ENCODE measurements around the gene CRB2.

Gene CRB2

GRCh38 chr9:123411191-123411590 is 55.2 kb downstream of the CRB2 start:
- Histone ChIP-seq H3K27ac (no peak overlapping the region), H3K36me3 (ENCODE audit: insufficient read depth, low read length) (no peaks in the 10 kb centered on the region), H3K9me3 (ENCODE audit: low read depth, low read length) (no peaks in the 10 kb centered on the region), H3K9ac (ENCODE audit: insufficient read length) (no peak overlapping the region), H3K4me3 (no peak overlapping the region)
- no peak for TF ChIP-seq FOXP2 (optimal IDR thresholded peaks at IDR 0.05; ENCODE audit: control extremely low read depth, extremely low read length, insufficient read depth)
- TF ChIP-seq POLR2AphosphoS5 (IDR thresholded peaks at IDR 0.05; ENCODE audit: borderline replicate concordance, low read depth, low read length) = no peak
- no peak for TF ChIP-seq EZH2 (IDR thresholded peaks at IDR 0.05)
- no peak for DNase-seq (ENCODE audit: low read depth, low spot score)

DNA sequence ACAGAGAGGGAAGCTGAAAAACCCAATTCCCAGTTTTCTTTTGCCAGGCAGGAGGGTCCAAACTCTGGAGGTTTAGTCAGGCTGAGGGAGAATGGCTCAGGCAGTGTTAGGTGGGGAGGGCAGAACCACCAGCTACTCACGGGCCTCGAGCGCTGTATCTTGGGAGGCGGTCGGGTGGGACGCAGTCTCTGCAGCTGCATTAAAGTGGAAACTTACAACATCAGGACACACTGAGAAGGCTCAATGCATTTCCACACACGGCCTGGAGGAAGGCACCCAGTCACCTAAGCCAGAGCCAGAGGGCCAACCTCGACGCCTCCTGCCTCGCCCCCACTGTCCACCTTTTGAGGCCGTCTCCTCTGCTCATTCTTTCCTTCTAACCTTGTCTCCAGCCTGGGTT is 55.6 kb downstream of the CRB2 start:
- TF ChIP-seq FOXP2 (optimal IDR thresholded peaks at IDR 0.05; ENCODE audit: control extremely low read depth, extremely low read length, insufficient read depth) (no peak), POLR2AphosphoS5 (IDR thresholded peaks at IDR 0.05; ENCODE audit: borderline replicate concordance, low read depth, low read length) (no peak)
- DNase-seq (ENCODE audit: low read depth, low spot score) = no peak
- H3K9me3 ChIP-seq (ENCODE audit: low read depth, low read length) = no peaks in the 10 kb centered on the region
- H3K27ac ChIP-seq = no peak overlapping the region
- no peak overlapping the region for H3K4me3 ChIP-seq
- no peak overlapping the region for H3K9ac ChIP-seq (ENCODE audit: insufficient read length)
- no peaks in the 10 kb centered on the region for H3K36me3 ChIP-seq (ENCODE audit: insufficient read depth, low read length)

GRCh38 chr9:123412171-123412820 is 56.3 kb downstream of the CRB2 start:
- Histone ChIP-seq H3K9ac (ENCODE audit: insufficient read length) (no peak overlapping the region), H3K36me3 (ENCODE audit: insufficient read depth, low read length) (no peaks in the 10 kb centered on the region), H3K9me3 (ENCODE audit: low read depth, low read length) (no peaks in the 10 kb centered on the region), H3K4me3 (no peak overlapping the region), H3K27ac (no peak overlapping the region)
- TF ChIP-seq POLR2AphosphoS5 (IDR thresholded peaks at IDR 0.05; ENCODE audit: borderline replicate concordance, low read depth, low read length) = no peak
- TF ChIP-seq FOXP2 (optimal IDR thresholded peaks at IDR 0.05; ENCODE audit: control extremely low read depth, extremely low read length, insufficient read depth) = no peak
- no peak for TF ChIP-seq EZH2 (IDR thresholded peaks at IDR 0.05)
- no peak for DNase-seq (ENCODE audit: low read depth, low spot score)

DNA sequence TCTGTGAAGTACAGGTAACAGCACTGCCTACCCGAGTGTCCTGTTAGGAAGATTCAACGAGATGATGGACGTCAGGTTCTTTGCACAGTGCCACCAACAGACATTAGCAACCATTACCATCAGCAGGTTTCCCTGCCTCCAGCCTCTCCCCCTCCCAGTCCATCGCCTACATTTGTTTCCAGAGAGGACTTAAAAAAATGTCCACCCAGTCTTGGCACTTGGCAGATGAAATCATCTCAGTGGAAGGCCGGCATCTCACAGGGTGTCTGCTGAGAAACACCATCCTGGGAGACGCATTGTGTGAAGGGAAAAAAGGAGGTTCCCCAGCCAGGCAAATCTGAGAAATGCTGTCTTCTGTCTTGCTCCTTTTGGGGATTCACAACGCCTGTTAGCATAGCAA is 58.2 kb downstream of the CRB2 start:
- H3K9me3 ChIP-seq (ENCODE audit: low read depth, low read length) = no peaks in the 10 kb centered on the region
- H3K9ac ChIP-seq (ENCODE audit: insufficient read length) = no peak overlapping the region
- H3K36me3 ChIP-seq (ENCODE audit: insufficient read depth, low read length) = no peaks in the 10 kb centered on the region
- H3K27ac ChIP-seq = no peak overlapping the region
- TF ChIP-seq FOXP2 (optimal IDR thresholded peaks at IDR 0.05; ENCODE audit: control extremely low read depth, extremely low read length, insufficient read depth) (no peak), POLR2AphosphoS5 (IDR thresholded peaks at IDR 0.05; ENCODE audit: borderline replicate concordance, low read depth, low read length) (no peak), EZH2 (IDR thresholded peaks at IDR 0.05) (no peak)
- no peak overlapping the region for H3K4me3 ChIP-seq
- DNase-seq (ENCODE audit: low read depth, low spot score) = no peak

DNA sequence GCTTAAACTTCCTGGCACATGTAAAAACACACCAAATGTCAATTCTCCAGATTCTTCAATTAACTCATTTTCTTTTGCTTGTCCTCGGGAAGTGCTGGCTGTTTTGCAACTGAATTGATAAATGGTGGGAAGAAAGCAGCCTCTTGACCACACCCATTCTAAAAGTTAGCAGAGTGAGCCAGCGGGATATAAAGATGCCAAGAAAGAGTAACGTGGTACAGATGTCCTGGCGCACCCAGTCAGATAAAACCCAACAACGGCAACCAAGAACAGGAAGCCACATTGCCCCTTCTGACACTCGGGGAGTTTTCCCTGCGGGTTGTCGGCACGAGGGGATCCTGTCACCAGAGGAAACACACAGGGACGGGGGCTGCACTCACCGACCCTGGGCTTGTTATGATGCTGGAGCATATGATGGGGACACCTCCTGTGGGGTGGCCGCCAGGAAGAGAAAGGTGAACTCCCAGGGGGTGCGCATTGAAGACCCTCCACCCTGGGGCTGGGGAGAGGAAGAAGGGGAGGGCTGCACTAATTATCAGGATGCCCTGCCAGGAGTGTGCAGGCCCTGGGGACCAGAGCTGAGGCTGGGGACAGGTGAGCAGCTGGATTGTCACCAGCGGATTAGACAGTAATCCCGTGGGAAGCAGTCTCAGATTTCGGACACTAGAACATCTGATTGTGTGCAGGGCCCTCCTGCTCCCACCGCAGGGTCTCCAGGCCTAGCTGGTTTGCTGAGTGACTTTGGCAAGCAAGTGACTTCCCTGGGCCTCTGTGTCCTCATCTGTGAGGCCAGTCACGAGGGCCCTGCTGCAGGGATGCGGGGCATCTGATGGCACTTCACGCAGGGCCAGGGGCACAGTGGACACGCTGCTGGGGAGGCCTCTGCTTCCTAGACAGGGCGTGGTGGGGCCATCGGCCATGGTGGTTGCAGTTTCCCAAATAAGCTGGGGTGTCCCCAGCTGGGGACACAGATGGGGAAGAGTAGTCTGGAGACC is 59.2 kb downstream of the CRB2 start:
- no peak for DNase-seq (ENCODE audit: low read depth, low spot score)
- no peaks in the 10 kb centered on the region for H3K9me3 ChIP-seq (ENCODE audit: low read depth, low read length)
- H3K36me3 ChIP-seq (ENCODE audit: insufficient read depth, low read length) = no peaks in the 10 kb centered on the region
- H3K4me3 ChIP-seq = no peak overlapping the region
- H3K27ac ChIP-seq = no peak overlapping the region
- no peak overlapping the region for H3K9ac ChIP-seq (ENCODE audit: insufficient read length)
- TF ChIP-seq POLR2AphosphoS5 (IDR thresholded peaks at IDR 0.05; ENCODE audit: borderline replicate concordance, low read depth, low read length) (no peak), FOXP2 (optimal IDR thresholded peaks at IDR 0.05; ENCODE audit: control extremely low read depth, extremely low read length, insufficient read depth) (no peak), EZH2 (IDR thresholded peaks at IDR 0.05) (no peak)

DNA sequence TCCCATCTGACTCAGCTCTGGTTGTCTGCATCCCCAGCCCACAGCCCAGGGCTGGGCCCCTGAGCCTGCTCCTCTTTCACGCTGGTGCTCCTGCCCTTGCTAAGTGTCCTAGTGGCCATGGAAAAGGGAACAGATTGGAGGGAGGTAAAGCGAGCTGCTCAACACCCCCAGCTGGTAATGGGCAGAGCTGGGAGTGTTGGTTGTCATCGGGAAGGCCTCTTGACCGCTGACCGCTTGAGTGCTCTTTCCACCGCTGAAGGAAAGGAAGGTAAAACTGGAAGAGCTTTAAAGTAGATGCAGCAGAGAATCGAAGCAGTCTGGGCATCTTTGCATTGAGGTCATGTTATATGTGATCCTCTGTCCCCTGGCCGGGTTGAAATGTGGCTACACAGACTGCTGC is 60.2 kb downstream of the CRB2 start:
- Histone ChIP-seq H3K9me3 (ENCODE audit: low read depth, low read length) (no peaks in the 10 kb centered on the region), H3K9ac (ENCODE audit: insufficient read length) (no peak overlapping the region), H3K36me3 (ENCODE audit: insufficient read depth, low read length) (no peaks in the 10 kb centered on the region), H3K27ac (no peak overlapping the region), H3K4me3 (no peak overlapping the region)
- DNase-seq (ENCODE audit: low read depth, low spot score) = no peak
- TF ChIP-seq POLR2AphosphoS5 (IDR thresholded peaks at IDR 0.05; ENCODE audit: borderline replicate concordance, low read depth, low read length) (no peak), FOXP2 (optimal IDR thresholded peaks at IDR 0.05; ENCODE audit: control extremely low read depth, extremely low read length, insufficient read depth) (no peak), EZH2 (IDR thresholded peaks at IDR 0.05) (no peak)

DNA sequence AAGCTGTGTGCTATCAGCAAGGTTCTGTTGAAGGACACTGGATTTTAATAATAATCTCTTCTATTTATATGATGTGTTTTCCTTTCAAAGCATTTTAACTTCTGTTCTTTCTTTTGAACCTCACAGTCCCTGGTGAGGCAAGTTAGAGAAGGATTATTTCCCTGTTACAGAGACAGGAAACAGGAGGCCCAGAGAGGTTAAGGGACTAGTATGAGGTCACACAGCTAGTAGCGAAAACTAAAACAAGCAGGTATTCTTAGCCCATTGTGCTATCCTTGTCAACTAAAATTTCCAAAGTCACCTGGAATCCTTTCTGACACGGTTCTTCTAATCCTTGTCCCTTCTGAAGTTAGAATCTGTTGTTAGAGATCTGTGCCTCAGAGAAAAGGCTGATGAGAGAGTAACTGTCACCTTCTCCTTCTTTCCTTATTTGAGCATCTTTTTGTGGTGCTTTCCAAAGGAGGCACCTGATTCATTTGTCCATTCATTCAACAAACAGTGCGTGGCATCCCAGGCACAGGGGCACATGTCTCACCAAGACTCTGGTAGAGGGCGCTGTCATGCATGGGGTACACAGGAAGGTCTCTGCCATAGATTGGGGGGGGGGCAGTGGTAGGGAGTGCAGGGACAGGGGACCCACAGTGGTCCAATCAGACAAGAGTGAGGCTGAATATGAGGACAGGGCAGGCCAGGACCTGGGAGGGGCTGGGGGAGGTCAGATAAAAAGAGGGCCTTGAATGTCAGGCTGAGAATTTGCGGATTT is 61.5 kb downstream of the CRB2 start:
- H3K9ac ChIP-seq (ENCODE audit: insufficient read length) = no peak overlapping the region
- DNase-seq (ENCODE audit: low read depth, low spot score) = no peak
- no peaks in the 10 kb centered on the region for H3K36me3 ChIP-seq (ENCODE audit: insufficient read depth, low read length)
- H3K27ac ChIP-seq = no peak overlapping the region
- H3K9me3 ChIP-seq (ENCODE audit: low read depth, low read length) = no peaks in the 10 kb centered on the region
- TF ChIP-seq FOXP2 (optimal IDR thresholded peaks at IDR 0.05; ENCODE audit: control extremely low read depth, extremely low read length, insufficient read depth) = no peak
- no peak for TF ChIP-seq EZH2 (IDR thresholded peaks at IDR 0.05)
- no peak for TF ChIP-seq POLR2AphosphoS5 (IDR thresholded peaks at IDR 0.05; ENCODE audit: borderline replicate concordance, low read depth, low read length)
- no peak overlapping the region for H3K4me3 ChIP-seq

DNA sequence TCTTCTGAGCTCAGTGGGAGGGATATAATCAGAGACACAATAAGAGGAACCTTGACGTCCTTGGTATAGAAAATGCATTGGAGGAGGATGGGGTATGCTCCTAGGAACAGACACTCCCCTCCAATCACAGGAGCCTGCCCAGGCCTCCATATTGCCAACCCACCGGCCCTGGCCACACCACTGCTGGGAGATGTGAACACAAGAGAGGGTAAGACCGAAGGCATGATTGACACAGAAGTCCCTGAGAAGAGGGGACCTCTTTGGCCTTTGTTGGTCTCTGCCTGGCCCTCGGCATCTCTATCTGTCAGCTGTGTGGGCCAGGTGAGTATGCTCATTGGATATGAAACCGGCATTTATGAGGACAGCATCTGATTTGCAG is 62.0 kb downstream of the CRB2 start:
- no peaks in the 10 kb centered on the region for H3K36me3 ChIP-seq (ENCODE audit: insufficient read depth, low read length)
- H3K27ac ChIP-seq = no peak overlapping the region
- no peak for DNase-seq (ENCODE audit: low read depth, low spot score)
- no peaks in the 10 kb centered on the region for H3K9me3 ChIP-seq (ENCODE audit: low read depth, low read length)
- H3K9ac ChIP-seq (ENCODE audit: insufficient read length) = no peak overlapping the region
- no peak overlapping the region for H3K4me3 ChIP-seq
- no peak for TF ChIP-seq EZH2 (IDR thresholded peaks at IDR 0.05)
